ENCODE data around the gene CWC22. TPM values are rescaled to one million over a fixed set of nuclear protein-coding genes. Genes with fewer than 3 reads are reported as not detected.
A peak's percentile ranks its signal among the peaks of the same experiment; 100 is the strongest.
"Not testable (repeated sequence)": the region's sequence is repeated elsewhere in the genome, so short reads cannot be mapped to it uniquely, and the experiment has no call there.

CWC22 gene
- total and polyA plus RNA-seq, 5 donors = 9.2 to 15.6 (median 14.2) TPM

DNA sequence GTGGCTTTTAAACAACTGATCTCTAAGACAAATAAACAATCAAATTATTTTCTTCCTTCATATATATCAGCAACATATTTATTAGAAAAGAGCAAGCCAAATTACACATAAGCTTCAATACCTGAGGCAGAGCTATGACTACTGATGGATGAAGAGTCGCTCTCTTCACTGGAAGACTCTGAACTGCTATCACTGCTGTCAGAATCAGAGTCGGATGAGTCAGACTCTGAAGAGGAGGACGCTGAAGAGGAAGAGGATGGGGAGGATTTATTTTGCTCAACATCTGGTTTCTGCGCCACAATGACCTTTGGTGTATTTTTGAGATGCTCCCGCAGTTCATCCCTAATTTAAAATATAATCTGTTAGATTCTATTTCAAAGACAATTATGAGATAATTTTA lies 56.7 kb downstream of the CWC22 start:
- DNase-seq (no peak), ATAC-seq (no peak)
- Histone ChIP-seq H3K27me3 (ENCODE audit: control insufficient read depth, insufficient read depth) (no peaks in the 10 kb centered on the region), H3K27ac (ENCODE audit: low read length) (no peak overlapping the region), H3K4me3 (ENCODE audit: low read length) (no peak overlapping the region), H3K9me3 (ENCODE audit: control insufficient read depth, low read length) (no peaks in the 10 kb centered on the region), H3K4me1 (ENCODE audit: control insufficient read depth, insufficient read depth, low read length) (no peaks in the 10 kb centered on the region)
- 83% methylated on average over 5 of the region's 5 CpGs for WGBS
- intact Hi-C loops (cut with DNase I) = no loop called here

DNA sequence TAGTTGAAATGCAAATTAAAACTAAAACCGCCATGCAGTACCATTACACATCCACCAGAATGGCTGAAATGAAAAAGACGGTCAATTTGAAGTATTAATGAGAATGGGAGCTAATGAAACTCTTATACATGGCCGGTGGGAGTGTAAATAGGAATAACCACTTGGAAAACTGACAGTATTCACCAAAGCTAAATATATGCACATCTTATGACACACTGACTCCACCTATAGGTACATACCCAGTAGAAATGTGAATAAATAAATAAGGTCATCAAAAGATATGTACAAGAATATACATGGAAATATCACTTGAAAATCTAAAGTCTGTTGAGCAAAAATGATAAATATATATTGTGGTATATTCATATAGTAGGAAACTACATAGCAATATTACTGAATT lies 57.7 kb downstream of the CWC22 start:
- no peak for ATAC-seq

DNA sequence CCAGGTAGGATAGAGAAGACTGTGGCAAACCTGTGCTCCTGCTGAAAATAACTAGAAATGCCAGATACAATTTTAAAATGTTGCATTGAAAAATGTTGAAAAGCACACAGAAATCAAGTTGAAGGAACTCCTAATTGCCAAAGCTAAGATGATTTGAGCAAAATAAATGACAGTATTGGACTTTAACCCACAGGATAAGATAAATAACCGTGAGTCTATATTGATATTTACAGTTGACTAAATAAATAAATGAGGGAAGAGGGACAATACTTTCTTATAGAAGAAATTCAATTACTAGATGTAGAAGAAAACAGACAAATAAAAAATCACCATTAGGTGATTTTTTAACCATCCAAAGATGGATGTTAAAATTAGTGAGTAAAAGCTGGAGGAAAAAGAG lies 59.0 kb downstream of the CWC22 start:
- H3K9me3 ChIP-seq (ENCODE audit: control insufficient read depth, low read length) = no peaks in the 10 kb centered on the region
- DNase-seq (no peak), ATAC-seq (no peak)
- intact Hi-C loops (cut with DNase I) = no loop called here
- no peaks in the 10 kb centered on the region for H3K4me1 ChIP-seq (ENCODE audit: control insufficient read depth, insufficient read depth, low read length)
- H3K27me3 ChIP-seq (ENCODE audit: control insufficient read depth, insufficient read depth) = no peaks in the 10 kb centered on the region
- no peak overlapping the region for H3K4me3 ChIP-seq (ENCODE audit: low read length)
- H3K27ac ChIP-seq (ENCODE audit: low read length) = no peak overlapping the region
- 78% methylated on average over 1 of the region's 1 CpG for WGBS

More for the DNA sequence above, 57.7 kb downstream of the CWC22 start:
- WGBS = 80% methylated on average over 3 of the region's 3 CpGs
- H3K27ac ChIP-seq (ENCODE audit: low read length) = no peak overlapping the region
- intact Hi-C loops (cut with DNase I) = no loop called here
- no peaks in the 10 kb centered on the region for H3K27me3 ChIP-seq (ENCODE audit: control insufficient read depth, insufficient read depth)
- no peak overlapping the region for H3K4me3 ChIP-seq (ENCODE audit: low read length)
- H3K9me3 ChIP-seq (ENCODE audit: control insufficient read depth, low read length) = no peaks in the 10 kb centered on the region
- H3K4me1 ChIP-seq (ENCODE audit: control insufficient read depth, insufficient read depth, low read length) = no peaks in the 10 kb centered on the region
- no peak for DNase-seq

DNA sequence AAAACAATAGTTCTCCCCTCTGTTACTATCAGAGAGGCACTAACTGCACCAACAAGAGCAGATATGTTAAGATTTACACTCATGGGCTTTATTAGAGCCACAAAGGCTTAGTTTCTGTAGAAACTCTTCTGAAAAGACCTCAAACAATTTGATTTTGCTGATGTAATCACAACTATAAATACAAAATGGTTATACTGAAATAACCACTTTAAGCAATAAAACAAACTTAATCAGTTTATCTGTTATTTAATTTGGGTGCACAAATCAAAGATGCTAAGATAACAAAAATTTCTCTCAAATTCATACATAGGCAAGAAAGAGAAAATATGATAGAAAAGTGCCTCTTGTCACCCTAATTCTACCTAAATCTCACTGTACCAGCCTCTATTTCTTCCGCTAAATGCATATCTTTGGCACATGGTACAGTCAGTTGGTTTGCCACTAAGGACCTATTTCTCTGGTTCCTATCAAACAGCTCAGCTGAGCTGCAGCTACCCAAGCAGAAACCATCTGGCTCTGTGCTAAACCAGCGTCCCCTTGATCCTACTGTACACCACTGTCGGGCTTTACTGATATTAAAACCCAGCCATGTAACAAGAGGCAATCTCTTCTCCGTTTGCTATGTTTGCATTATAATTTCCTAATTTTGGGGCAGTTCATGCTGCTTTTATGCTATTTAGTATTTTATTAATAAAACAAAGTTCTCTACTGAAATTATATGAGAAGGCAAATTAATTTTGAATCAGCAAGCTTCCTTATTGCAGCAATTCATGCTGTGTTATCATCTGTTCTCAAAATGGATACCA lies 60.1 kb downstream of the CWC22 start:
- no peaks in the 10 kb centered on the region for H3K4me1 ChIP-seq (ENCODE audit: control insufficient read depth, insufficient read depth, low read length)
- no peak overlapping the region for H3K27ac ChIP-seq (ENCODE audit: low read length)
- no peak for ATAC-seq
- no peak for DNase-seq
- H3K27me3 ChIP-seq (ENCODE audit: control insufficient read depth, insufficient read depth) = no peaks in the 10 kb centered on the region
- no peak overlapping the region for H3K4me3 ChIP-seq (ENCODE audit: low read length)
- no peaks in the 10 kb centered on the region for H3K9me3 ChIP-seq (ENCODE audit: control insufficient read depth, low read length)
- WGBS = 94% methylated on average over 4 of the region's 4 CpGs
- intact Hi-C loops (cut with DNase I) = no loop called here

GRCh38 chr2:179946346-179946745 lies 60.8 kb downstream of the CWC22 start:
- ATAC-seq (no peak), DNase-seq (no peak)
- 96% methylated on average over 4 of the region's 4 CpGs for WGBS
- no peak overlapping the region for H3K4me3 ChIP-seq (ENCODE audit: low read length)
- intact Hi-C loops (cut with DNase I) = no loop called here
- no peaks in the 10 kb centered on the region for H3K27me3 ChIP-seq (ENCODE audit: control insufficient read depth, insufficient read depth)
- no peak overlapping the region for H3K27ac ChIP-seq (ENCODE audit: low read length)
- no peaks in the 10 kb centered on the region for H3K9me3 ChIP-seq (ENCODE audit: control insufficient read depth, low read length)
- no peaks in the 10 kb centered on the region for H3K4me1 ChIP-seq (ENCODE audit: control insufficient read depth, insufficient read depth, low read length)

GRCh38 chr2:179939259-179939658 lies 67.8 kb downstream of the CWC22 start:
- no peak overlapping the region for H3K4me3 ChIP-seq (ENCODE audit: low read length)
- intact Hi-C loops (cut with DNase I) = no loop called here
- H3K9me3 ChIP-seq (ENCODE audit: control insufficient read depth, low read length) = no peaks in the 10 kb centered on the region
- DNase-seq (no peak), ATAC-seq (no peak)
- H3K27me3 ChIP-seq (ENCODE audit: control insufficient read depth, insufficient read depth) = no peaks in the 10 kb centered on the region
- no peak overlapping the region for H3K27ac ChIP-seq (ENCODE audit: low read length)
- no peaks in the 10 kb centered on the region for H3K4me1 ChIP-seq (ENCODE audit: control insufficient read depth, insufficient read depth, low read length)
- WGBS = 81% methylated on average over 5 of the region's 5 CpGs

- ATAC-seq = no peak
- H3K27me3 ChIP-seq (ENCODE audit: control insufficient read depth, insufficient read depth) = no peaks in the 10 kb centered on the region
- intact Hi-C loops (cut with DNase I) = no loop called here
- WGBS = 91% methylated on average over 2 of the region's 2 CpGs
- H3K4me1 ChIP-seq (ENCODE audit: control insufficient read depth, insufficient read depth, low read length) = no peaks in the 10 kb centered on the region
- no peak for DNase-seq
- H3K4me3 ChIP-seq (ENCODE audit: low read length) = no peak overlapping the region
- H3K9me3 ChIP-seq (ENCODE audit: control insufficient read depth, low read length) = no peaks in the 10 kb centered on the region
- no peak overlapping the region for H3K27ac ChIP-seq (ENCODE audit: low read length)
These were observed 69.1 kb downstream of the CWC22 start for GRCh38 chr2:179938026-179938425.

GRCh38 chr2:179936654-179937053 lies 70.4 kb downstream of the CWC22 start:
- intact Hi-C loops (cut with DNase I) = no loop called here

DNA sequence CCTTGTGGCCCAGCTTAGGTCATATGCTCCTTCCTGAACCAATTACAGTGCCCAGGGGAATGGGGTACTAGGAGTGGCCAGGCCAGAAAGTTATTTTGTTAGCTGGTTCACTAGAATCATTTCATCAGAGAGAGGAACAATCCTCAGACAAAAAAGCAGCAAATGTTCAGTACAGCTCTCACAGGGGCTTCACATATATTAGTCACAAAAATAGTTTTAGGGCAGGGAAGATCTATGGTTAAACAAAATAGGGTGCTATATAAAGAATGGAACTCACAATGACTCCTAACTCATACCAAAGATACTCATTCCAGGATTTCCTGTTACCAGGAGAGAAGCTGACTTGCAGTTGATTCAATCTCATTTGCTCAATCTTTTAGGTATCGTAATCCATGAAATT lies 71.0 kb downstream of the CWC22 start:
- intact Hi-C loops (cut with DNase I) = no loop called here
- WGBS = 79% methylated on average over 1 of the region's 1 CpG
- no peak for DNase-seq
- Histone ChIP-seq H3K4me3 (ENCODE audit: low read length) (no peak overlapping the region), H3K9me3 (ENCODE audit: control insufficient read depth, low read length) (no peaks in the 10 kb centered on the region), H3K27ac (ENCODE audit: low read length) (no peak overlapping the region), H3K27me3 (ENCODE audit: control insufficient read depth, insufficient read depth) (no peaks in the 10 kb centered on the region), H3K4me1 (ENCODE audit: control insufficient read depth, insufficient read depth, low read length) (no peaks in the 10 kb centered on the region)
- no peak for ATAC-seq

More at GRCh38 chr2:179936654-179937053, 70.4 kb downstream of the CWC22 start:
- ATAC-seq (no peak), DNase-seq (peak in 1 of 3 donors; percentile 50)
- Histone ChIP-seq H3K27me3 (ENCODE audit: control insufficient read depth, insufficient read depth) (no peaks in the 10 kb centered on the region), H3K9me3 (ENCODE audit: control insufficient read depth, low read length) (no peaks in the 10 kb centered on the region), H3K4me3 (ENCODE audit: low read length) (no peak overlapping the region), H3K4me1 (ENCODE audit: control insufficient read depth, insufficient read depth, low read length) (no peaks in the 10 kb centered on the region), H3K27ac (ENCODE audit: low read length) (no peak overlapping the region)
- WGBS = 93% methylated on average over 3 of the region's 3 CpGs

DNA sequence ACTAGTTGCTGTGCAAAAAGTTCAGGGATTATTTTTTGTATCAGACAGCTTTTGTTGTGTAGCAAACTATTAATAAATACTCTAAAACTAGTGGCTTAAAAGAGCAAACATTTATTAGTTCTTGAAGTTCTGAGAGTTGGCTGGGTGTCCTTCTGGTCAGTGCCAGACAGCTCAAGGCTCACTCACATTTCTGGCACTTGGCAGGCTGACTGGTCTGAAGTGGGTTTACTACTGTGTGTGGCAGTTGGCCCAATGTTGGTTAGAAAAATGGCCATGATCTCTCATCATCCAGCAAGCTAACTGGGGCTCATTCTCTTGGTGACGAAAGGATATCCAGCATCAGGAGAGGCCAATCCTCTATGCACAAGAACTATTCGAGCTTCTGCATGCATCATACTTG lies 74.3 kb downstream of the CWC22 start:
- Histone ChIP-seq H3K9me3 (ENCODE audit: control insufficient read depth, low read length) (no peaks in the 10 kb centered on the region), H3K4me1 (ENCODE audit: control insufficient read depth, insufficient read depth, low read length) (no peaks in the 10 kb centered on the region), H3K27ac (ENCODE audit: low read length) (no peak overlapping the region), H3K27me3 (ENCODE audit: control insufficient read depth, insufficient read depth) (no peaks in the 10 kb centered on the region), H3K4me3 (ENCODE audit: low read length) (no peak overlapping the region)
- DNase-seq (peak; percentile 37 to 71 (median 59)), ATAC-seq (peak; percentile 81 to 93)
- intact Hi-C loops (cut with DNase I) = no loop called here
- 58% methylated on average over 2 of the region's 2 CpGs for WGBS

GRCh38 chr2:179931502-179931901 lies 75.6 kb downstream of the CWC22 start:
- Histone ChIP-seq H3K4me1 (ENCODE audit: control insufficient read depth, insufficient read depth, low read length) (no peaks in the 10 kb centered on the region), H3K4me3 (ENCODE audit: low read length) (no peak overlapping the region), H3K9me3 (ENCODE audit: control insufficient read depth, low read length) (no peaks in the 10 kb centered on the region), H3K27ac (ENCODE audit: low read length) (no peak overlapping the region), H3K27me3 (ENCODE audit: control insufficient read depth, insufficient read depth) (no peaks in the 10 kb centered on the region)
- ATAC-seq = peak in 1 of 2 donors; percentile 35
- 82% methylated on average over 3 of the region's 3 CpGs for WGBS
- DNase-seq = no peak
- intact Hi-C loops (cut with DNase I) = no loop called here

GRCh38 chr2:179929997-179930396 lies 77.1 kb downstream of the CWC22 start:
- H3K4me1 ChIP-seq (ENCODE audit: control insufficient read depth, insufficient read depth, low read length); DNase-seq; H3K27ac ChIP-seq (ENCODE audit: low read length); intact Hi-C loops (cut with DNase I); ATAC-seq; H3K4me3 ChIP-seq (ENCODE audit: low read length); H3K27me3 ChIP-seq (ENCODE audit: control insufficient read depth, insufficient read depth); H3K9me3 ChIP-seq (ENCODE audit: control insufficient read depth, low read length): not testable (repeated sequence)
- 94% methylated on average over 3 of the region's 3 CpGs for WGBS

Measured in right cardiac atrium (tissue), 5 donors.